Measurements from ENCODE around the gene SH2B3.

DNA sequence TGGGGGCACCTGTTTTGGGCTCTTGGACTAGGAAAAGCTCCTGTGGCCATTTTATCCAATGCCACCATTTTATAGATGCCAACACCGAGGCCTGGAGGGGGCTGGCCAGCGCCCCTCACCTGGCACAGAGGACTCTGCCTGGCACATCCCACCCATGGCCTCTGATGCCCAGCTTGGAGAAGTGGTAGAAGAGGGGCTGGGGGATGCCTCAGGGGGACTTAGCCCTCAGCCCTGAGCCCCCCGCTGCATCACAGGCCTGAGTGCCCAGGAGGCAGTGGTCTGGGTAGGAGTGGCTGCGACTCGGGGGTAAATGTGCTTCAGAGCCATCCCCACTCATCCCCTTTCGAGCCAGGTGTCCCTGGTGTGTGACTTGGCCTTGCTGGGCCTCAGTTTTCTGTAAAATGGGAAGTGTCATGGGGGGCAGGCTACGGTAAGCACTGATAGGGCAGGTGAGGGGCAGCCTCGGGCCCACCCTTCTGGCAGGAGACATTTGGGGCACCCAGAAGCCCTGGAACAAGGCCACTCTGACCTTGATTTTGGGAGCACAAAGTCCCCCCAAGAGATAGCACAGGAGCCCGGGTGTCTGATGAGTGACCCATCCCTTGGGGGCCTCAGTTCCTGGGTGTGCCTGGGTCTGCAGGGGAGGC is 22.5 kb downstream of the SH2B3 start:
- TF ChIP-seq EZH2 (IDR thresholded peaks at IDR 0.05; ENCODE audit: insufficient read depth, poor library complexity, severe bottlenecking) (no peak), EZH2phosphoT487 (IDR thresholded peaks at IDR 0.05; ENCODE audit: insufficient read depth, low read depth) (no peak)

Data from GM23248 (cell line).